HT1080 (cell line): ENCODE data around the gene CFAP299. TPM values are rescaled to one million over a fixed set of nuclear protein-coding genes. Genes with fewer than 3 reads are reported as not detected.
A peak's percentile ranks its signal among the peaks of the same experiment; 100 is the strongest.

Source experiments
- DNase-seq: peaks from one replicate; pipeline ENCODE4 v3.0.0-alpha.2; 2015; ENCODE audit warnings: low read depth
- total RNA-seq: library from RNA; depleted of rRNA; stranded (reverse); fragments of >200 nt; shearing (Covaris generic); gene quantifications from 2 replicates; pipeline ENCODE4 v1.2.3, GENCODE V29; 2014

CFAP299 gene
- total RNA-seq, 1 experiment from 2014 or later, result 0.68 TPM

- no peak for DNase-seq
Measured at GRCh38 chr4:80495865-80496264, 160.3 kb downstream of the CFAP299 start.

DNA sequence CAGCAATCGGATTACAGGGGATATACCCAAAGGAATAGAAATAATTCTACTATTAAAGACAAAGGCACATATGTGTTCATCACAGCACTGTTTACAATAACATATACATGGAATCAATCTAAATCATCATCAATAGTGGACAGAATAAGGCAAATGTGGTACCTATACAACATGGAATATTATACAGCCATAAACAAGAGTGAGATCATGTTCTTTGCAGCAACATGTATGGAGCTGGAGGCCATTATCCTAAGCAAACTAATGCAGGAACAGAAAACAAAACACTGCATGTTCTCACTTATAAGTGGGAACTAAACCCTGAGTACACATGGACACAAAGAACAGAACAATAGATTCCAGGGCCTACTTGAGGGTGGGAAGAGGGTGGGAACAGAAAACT lies 163.2 kb downstream of the CFAP299 start:
- no peak for DNase-seq

GRCh38 chr4:80500613-80501012 lies 165.1 kb downstream of the CFAP299 start:
- DNase-seq, result peak; percentile 22

DNA sequence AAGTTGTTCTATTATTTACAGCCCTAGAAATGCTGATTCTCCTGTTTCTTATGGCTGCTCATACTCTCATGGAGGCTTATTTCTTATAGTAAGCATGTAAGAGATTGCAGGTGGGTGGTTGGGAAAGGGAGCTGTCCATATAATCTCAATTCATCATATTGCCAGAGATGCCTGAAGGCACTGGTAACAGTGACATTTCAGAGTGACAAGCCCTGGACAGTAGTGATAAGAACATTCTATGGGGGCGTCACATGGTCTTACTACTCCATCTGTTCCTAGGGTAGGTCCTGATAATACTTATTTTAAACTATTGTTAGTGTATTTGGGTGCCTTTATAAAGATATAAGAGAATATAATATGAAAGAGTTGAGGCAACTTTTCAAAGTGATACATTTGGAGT lies 171.5 kb downstream of the CFAP299 start:
- DNase-seq, result no peak

DNA sequence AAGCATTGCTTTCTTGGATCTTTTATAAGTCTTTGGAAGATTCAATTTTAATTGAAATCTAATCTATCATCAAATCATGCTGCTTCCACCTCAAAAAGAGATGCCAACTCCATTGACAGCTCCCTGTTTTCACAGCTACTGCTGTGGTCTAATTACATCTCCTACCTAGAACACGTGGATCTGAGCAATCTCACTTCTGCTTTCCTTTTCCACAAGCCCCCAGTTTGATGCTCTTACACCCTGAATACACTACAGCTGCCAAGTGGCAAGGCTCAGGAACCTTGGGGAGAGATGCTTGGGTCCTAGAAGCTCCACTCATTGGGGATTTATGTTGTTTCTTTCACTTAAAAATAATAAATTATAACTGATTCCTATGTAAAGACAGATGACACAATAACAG lies 172.0 kb downstream of the CFAP299 start:
- no peak for DNase-seq

GRCh38 chr4:80515496-80515895 lies 180.0 kb downstream of the CFAP299 start:
- no peak for DNase-seq

DNA sequence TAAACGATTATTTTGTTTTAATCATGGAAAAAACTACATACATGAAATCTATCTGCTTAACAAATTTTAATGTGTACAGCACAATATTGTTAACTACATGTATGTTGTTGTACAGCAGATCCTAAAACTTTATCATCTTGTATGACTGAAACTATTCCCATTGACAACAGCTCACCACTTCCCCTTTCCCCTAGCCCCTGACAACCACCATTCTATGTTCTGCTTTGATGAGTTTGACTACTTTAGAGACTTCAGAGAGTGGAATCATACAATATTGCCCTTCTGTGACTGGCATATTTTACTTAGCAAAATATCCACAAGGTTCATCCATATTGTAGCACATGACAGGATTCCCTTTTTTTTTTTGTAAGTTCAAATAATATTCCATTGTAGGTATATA lies 185.9 kb downstream of the CFAP299 start:
- DNase-seq, result no peak

DNA sequence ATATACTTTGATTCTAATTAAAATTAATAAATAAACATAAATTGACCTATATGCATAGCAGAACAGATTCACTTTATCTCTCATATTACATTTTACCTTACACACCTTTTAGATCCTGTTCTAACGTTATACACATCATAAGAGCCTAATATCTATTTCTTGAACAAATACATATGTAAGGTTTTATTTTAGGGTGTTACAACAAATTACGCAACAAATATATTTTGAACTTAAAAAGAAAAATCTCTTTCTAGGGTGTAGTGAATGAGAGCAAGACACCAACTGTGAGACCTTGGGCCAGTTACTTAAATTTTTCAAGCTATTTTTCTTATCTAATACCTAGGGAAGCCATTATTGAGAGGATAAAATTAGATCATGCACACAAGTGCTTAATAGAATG lies 191.2 kb downstream of the CFAP299 start:
- no peak for DNase-seq

DNA sequence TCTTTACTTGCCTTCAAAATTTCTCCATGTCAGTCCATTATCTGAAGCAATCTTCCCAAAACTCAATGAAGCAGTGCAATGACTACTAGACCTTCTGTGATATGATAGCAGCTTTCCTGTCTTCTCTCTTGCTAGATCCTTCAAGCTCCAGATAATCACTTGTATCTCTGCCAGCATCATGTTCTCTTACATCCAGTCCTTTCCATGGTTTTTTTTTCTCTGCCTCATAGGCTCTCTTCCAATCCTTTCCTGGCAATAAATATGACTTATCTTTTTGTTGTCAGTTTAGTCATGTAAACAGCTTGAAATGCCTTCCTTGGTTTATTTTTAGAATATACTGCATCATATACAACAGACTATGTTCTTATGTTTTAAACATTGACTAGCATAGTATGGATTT lies 193.5 kb downstream of the CFAP299 start:
- DNase-seq, result no peak

DNA sequence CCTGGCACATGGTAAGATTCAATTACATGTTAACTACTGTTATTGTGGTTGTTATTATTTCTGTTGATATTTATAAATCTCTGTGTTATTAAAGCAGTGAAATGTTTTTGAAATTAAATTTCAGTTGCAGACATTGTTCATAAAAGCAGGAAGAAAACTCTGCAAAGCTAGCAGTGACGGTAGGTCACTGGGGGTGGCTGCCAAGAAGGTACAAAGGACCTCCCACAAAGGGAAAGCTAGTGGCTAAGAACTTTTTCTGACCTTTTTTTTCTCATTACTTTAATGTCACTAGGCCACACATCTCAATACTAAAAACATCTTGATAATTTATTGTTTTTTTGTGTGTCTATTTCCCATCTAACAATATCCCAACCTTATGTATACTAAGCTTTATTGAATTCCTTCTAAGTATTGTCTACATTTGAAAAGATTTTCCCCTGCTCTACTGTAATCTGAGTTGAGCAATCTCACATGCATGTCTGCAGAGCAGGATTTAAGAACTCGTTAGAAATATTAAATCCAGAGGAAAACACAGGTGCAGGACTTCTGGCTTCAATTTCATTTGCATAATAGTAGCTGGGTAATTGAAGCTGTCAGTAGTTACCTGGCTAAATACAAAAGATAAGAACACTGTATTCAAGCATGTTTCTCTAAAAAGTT lies 197.3 kb downstream of the CFAP299 start:
- DNase-seq, result no peak

GRCh38 chr4:80535551-80535950 lies 200.0 kb downstream of the CFAP299 start:
- DNase-seq, result no peak

DNA sequence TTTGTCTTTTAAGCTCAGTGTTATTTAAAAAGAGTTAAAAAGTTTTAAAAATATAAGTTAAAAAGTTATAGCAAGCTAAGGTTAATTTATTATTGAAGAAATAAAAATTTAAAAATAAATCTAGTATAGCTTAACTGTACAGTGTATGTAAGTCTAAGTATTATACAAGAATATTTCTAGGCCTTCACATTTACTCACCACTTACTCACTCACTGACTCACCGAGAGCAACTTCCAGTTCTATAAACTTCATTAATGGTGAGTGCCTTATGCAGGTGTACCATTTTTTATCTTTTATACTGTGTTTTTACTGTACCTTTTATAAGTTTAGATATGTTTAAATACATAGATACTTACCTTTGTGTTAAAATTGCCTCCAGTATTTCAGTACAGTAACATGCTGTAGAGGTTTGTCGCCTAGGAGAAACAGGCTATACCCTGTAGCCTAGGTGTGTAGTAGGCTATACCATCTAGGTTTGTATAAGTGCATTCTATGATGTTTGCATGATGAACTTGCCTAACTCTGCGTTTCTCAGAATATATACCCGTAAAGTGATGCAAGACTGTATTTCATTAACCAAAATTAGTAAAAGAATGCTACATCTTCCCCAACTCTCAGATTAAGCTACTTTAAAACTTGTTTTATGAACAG lies 202.9 kb downstream of the CFAP299 start:
- DNase-seq, result peak; percentile 70

DNA sequence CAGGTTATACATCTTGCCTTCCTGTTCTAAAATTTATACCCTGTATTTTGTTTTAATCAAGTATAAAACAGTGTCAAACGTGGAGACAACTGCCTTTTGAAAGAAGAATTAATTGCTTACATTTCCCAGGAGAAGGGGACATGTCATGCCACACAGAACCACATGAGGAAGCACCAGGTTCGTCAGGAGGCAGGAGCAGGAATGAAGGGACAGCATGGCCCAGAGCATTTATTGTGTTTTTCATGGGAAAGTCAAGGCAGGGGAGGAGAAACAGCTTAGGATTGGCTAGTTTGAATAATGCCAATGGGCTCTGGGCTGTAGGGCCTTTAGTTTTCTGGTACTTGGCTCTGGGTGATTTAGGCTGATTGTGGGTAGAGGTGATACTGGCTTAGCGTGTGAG lies 203.7 kb downstream of the CFAP299 start:
- DNase-seq, result no peak

DNA sequence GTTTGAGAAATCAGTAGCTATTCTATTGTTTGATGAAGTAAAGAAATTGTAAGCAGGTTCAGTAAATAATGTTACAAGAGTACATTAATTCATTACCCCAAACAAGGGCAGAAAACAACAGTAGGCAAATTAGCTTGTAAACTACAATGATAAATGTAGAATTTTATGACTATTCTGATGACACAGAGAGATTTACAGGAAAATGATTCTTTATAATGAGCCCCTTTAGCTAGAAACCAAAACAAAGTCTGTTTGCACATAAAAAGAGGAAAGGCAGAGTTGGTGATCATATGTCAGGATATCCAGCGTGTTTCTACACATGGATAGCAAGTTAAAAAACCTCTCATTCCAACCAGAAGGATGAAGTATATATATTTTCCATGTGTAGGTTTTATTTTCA lies 204.8 kb downstream of the CFAP299 start:
- no peak for DNase-seq

DNA sequence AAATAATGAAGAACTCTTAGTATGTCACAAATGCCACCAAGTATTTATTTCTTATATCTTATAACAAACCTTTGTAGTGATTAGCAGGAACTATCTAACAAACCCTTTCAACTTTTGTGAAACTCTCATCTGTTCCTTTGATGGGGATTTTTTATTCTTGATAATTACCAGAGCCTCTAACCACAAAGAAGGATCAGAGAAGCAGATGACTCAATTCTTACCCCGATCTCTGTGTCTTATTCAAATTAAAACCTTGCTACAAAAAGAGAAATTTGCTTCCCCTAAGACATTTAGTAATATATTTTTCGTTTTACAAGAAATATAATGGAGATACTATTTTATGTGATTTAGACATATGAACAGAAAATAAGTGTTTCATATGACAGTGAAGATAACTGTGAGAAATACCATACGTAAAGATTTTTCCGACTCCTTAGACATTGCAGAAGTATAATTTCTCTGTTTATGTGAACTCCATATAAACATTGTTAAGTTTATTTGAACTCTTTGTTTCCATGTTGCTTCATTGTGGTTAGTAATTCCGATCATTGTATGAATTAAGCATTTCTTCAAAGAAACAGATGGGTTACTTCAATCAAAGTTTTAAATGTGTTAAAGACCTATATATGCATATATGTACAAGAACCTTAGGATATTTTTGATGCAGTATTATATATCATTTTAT lies 205.4 kb downstream of the CFAP299 start:
- DNase-seq, result no peak

DNA sequence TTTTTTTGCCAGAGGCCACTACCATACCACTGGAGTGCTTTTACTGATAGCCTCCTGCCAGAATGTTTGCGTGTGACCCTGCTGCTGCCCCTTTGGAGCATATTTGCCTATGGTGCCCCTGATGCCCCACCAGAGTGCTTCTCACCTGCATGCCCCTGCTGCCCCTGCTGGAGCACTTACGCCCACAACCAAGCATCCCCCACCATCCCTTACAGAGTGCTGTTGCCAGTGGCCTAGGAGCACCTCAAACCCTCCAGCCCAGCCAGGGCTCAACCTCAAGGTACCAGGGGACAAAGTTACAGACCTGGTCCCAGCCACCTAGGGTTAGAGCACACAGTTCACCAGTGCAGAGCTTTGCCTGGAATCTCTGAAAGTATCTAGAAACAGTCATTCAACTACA lies 207.2 kb downstream of the CFAP299 start:
- DNase-seq, result no peak

- DNase-seq, result no peak
Measured at GRCh38 chr4:80560337-80560736, 224.8 kb downstream of the CFAP299 start.

GRCh38 chr4:80566203-80566872 lies 230.8 kb downstream of the CFAP299 start:
- DNase-seq, result no peak

DNA sequence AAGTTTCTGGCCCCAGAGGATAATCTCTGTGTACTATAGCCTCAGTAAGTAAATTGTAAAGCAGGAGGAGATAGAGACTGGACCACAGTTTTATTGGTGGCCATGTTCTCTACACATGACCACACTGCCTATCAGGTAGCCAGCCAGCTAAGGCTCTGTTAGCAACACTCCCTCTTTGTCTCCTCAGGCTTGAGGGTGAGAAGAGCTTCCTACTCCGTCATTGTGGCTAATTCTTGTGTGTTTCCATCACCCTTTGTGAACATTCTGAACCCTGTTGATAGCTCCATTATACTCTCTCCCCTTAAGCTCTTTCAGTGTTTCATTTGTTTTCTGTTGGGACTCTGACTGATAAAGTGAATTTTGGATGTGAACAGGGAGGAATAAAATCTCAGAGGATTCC lies 233.4 kb downstream of the CFAP299 start:
- DNase-seq, result no peak

DNA sequence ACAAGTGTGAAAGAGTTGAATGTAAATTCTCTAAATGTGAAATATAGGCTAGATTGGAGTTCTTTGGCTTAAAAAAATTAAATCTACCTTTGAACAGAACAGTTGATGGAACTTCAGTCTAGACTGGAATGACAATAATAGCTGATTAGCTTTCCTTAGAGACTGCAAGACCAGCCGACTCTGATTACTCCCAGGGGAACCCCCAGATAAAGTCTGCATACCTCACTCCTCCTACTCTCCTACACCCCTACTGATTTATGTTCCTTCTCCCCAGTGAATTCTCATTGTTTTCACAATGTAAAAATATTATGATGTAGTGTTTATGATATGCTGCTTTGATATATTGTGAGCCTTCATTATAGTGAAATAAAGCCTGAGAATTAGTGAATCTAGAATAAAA lies 241.3 kb downstream of the CFAP299 start:
- no peak for DNase-seq

DNA sequence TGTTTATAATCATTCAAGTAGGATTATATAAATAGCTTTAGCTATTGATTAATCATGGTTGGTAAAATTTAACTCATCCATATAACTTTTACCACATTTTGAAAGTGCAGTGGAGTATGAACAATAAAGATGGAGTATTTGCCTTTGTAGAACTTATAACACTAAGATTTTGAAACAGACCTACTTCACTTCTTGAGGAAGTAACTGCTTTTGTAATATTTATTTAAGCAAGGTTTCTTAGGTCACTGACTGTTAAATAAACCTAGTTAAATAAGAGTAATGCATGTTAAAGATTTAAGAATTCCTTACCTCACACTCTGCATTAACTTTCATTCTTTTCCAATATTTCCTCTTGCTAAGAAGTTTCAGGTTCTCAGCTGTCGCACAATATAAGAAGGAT lies 242.5 kb downstream of the CFAP299 start:
- no peak for DNase-seq

- no peak for DNase-seq
Measured at GRCh38 chr4:80585542-80585941, 250.0 kb downstream of the CFAP299 start.
